Cardiac muscle cell (in vitro differentiated cells and primary cell): ENCODE data around the gene MEGF8. TPM values are rescaled to one million over a fixed set of nuclear protein-coding genes. Genes with fewer than 3 reads are reported as not detected.
A peak's percentile ranks its signal among the peaks of the same experiment; 100 is the strongest.

ENCODE experiments used
- DNase-seq, 2 donors: peaks; one replicate each; pipeline versions ENCODE4 v3.0.0 to v3.0.0-alpha.2; 2010 to 2017; ENCODE audit warnings: low read depth in 1 of 2, low spot score in 1 of 2
- H3K27ac ChIP-seq: fragments of 200-600 bp; sonication (generic); 2 replicates; pipeline ENCODE4 v1.5.1; 2016
- H3K27me3 ChIP-seq: fragments of 200-600 bp; sonication (generic); 2 replicates; pipeline ENCODE4 v1.6.0; 2016; ENCODE audit warnings: control low read depth
- H3K36me3 ChIP-seq: fragments of 200-600 bp; sonication (generic); 2 replicates; pipeline ENCODE4 v1.5.1; 2016; ENCODE audit warnings: control low read depth
- H3K4me1 ChIP-seq: fragments of 200-600 bp; sonication (generic); 2 replicates; pipeline ENCODE4 v1.8.1; 2017; ENCODE audit warnings: low read depth, mild to moderate bottlenecking, mixed run types
- H3K4me3 ChIP-seq: fragments of 200-600 bp; sonication (generic); 2 replicates; pipeline ENCODE4 v1.5.1; 2016; ENCODE audit warnings: mild to moderate bottlenecking
- H3K9me3 ChIP-seq: fragments of 200-600 bp; sonication (generic); 2 replicates; pipeline ENCODE4 v1.5.1; 2017; ENCODE audit warnings: low read depth, mild to moderate bottlenecking, control low read depth
- polyA plus RNA-seq: library from polyadenylated mRNA; unstranded; fragments of >200 nt; fragmentation: Nextera tagmentation; extraction: Ambion mirVana; gene quantifications from 2 replicates; pipeline ENCODE4 v1.2.1, GENCODE V29; 2016
- total RNA-seq: library from RNA; depleted of rRNA; stranded (reverse); fragments of >200 nt; gene quantifications from 2 replicates; pipeline ENCODE4 v1.2.3, GENCODE V29; 2016
- TF ChIP-seq, protein P1 (sequence below): IDR thresholded peaks from 2 replicates; pipeline ENCODE4 v1.5.1; 2012; ENCODE audit warnings: low read depth, mild to moderate bottlenecking, low read length

Gene MEGF8
- total and polyA plus RNA-seq, 2 experiments from 2014 or later = 23.9 to 102 TPM

GRCh38 chr19:42294471-42295137, 30.8 kb upstream of the MEGF8 start:
- H3K4me1 ChIP-seq = no peaks in the 10 kb centered on the region
- no peak for DNase-seq
- H3K36me3 ChIP-seq = peaks cover 23% of the 10 kb centered on the region
- no peaks in the 10 kb centered on the region for H3K27me3 ChIP-seq
- TF ChIP-seq, protein P1, sequence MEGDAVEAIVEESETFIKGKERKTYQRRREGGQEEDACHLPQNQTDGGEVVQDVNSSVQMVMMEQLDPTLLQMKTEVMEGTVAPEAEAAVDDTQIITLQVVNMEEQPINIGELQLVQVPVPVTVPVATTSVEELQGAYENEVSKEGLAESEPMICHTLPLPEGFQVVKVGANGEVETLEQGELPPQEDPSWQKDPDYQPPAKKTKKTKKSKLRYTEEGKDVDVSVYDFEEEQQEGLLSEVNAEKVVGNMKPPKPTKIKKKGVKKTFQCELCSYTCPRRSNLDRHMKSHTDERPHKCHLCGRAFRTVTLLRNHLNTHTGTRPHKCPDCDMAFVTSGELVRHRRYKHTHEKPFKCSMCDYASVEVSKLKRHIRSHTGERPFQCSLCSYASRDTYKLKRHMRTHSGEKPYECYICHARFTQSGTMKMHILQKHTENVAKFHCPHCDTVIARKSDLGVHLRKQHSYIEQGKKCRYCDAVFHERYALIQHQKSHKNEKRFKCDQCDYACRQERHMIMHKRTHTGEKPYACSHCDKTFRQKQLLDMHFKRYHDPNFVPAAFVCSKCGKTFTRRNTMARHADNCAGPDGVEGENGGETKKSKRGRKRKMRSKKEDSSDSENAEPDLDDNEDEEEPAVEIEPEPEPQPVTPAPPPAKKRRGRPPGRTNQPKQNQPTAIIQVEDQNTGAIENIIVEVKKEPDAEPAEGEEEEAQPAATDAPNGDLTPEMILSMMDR = no peak
- no peak overlapping the region for H3K4me3 ChIP-seq
- peak overlapping the region; percentile 60 for H3K27ac ChIP-seq
- no peaks in the 10 kb centered on the region for H3K9me3 ChIP-seq

DNA sequence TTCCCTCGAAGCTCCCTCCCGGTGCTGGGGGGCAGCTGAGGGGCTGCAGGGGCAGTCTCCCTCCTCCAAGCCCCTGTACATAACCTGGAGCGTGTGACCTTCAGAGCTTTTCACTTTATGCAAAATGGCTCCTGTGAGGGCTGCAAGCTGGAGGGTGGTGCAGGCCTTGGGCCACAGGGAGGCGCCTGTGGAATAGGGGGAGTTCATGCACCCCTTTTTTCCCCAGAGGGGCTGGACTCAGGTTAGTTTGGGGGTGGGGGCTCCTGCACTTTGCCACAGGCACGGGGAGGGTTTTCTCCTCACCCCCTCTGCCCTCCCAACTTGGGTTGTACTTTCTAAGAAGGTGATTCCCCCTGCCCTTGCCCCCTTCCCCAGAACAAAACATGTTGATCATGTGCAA, 30.1 kb upstream of the MEGF8 start:
- H3K4me3 ChIP-seq = no peak overlapping the region
- H3K27ac ChIP-seq = peak overlapping the region; percentile 60
- no peaks in the 10 kb centered on the region for H3K9me3 ChIP-seq
- no peak for DNase-seq
- H3K27me3 ChIP-seq = no peaks in the 10 kb centered on the region
- TF ChIP-seq, protein P1 = no peak
- peaks cover 16% of the 10 kb centered on the region for H3K36me3 ChIP-seq
- H3K4me1 ChIP-seq = no peaks in the 10 kb centered on the region

GRCh38 chr19:42295831-42296525, 29.5 kb upstream of the MEGF8 start:
- peak overlapping the region; percentile 60 for H3K27ac ChIP-seq
- no peaks in the 10 kb centered on the region for H3K9me3 ChIP-seq
- TF ChIP-seq, protein P1 = peak; percentile 98
- no peaks in the 10 kb centered on the region for H3K4me1 ChIP-seq
- H3K36me3 ChIP-seq = peaks cover 11% of the 10 kb centered on the region
- DNase-seq = peak; percentile 65 to 79
- no peak overlapping the region for H3K4me3 ChIP-seq
- H3K27me3 ChIP-seq = no peaks in the 10 kb centered on the region

DNA sequence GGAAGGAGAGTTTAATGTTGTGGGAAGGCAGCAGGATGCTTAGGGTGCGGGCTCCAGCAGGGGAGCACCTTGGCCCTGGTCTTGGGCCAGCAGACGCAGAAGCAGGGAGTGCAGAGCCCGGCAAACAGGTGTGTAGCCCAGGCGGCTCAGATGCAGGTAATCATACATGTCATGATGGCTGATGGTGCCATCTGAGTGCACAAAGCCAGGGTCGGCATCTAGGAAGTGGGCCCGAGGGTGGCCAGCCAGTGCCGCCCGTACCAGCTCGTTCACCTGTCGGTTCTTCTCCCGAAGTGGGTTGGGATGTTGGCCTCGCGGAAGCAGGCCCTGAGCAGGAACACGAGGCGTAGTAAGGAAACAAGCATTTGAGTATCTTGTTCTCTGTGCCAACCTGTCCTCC, 28.4 kb upstream of the MEGF8 start:
- no peaks in the 10 kb centered on the region for H3K9me3 ChIP-seq
- peaks cover 7% of the 10 kb centered on the region for H3K36me3 ChIP-seq
- H3K27ac ChIP-seq = peak overlapping the region; percentile 40
- TF ChIP-seq, protein P1 = no peak
- no peak overlapping the region for H3K4me3 ChIP-seq
- H3K27me3 ChIP-seq = no peaks in the 10 kb centered on the region
- no peak for DNase-seq
- H3K4me1 ChIP-seq = no peaks in the 10 kb centered on the region

DNA sequence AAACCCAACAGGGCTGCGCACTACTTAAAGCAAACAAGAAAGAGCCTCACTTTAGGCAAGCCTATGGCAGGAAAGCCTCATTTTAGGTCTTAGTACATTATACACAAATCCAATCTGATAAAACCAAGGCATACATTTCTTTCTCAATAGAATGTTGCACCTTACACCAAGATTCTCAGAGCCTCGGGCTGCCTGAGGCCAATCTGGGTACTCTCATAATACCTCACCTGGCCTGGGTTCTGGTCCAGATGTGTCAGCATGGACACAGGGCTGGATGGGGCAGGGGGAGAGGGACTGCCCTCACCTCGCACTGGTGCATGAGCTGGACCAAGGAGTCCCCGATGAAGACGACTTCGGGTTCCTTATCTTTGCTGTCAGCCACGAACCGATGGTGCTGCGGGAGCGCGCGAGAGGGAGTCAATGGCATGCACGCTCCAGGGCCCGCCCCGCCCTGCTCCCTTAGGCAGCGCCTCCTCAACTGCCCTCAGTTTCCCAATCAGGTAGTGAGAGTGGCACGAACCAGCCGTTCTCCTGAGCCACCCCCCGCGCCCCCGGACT, 23.7 kb upstream of the MEGF8 start, which contains the start of gene PRR19:
TSS of gene PRR19 (plus strand) at position 487 of the 558 bp plus-strand sequence. CDS start 7,453 bp downstream, outside the sequence.
- Histone ChIP-seq H3K27ac (peak within 1 kb of the TSS; percentile 57), H3K9me3 (no peaks in the 10 kb centered on the region), H3K4me3 (peak within 1 kb of the TSS; percentile 50), H3K36me3 (no peaks in the 10 kb centered on the region), H3K4me1 (no peaks in the 10 kb centered on the region), H3K27me3 (no peaks in the 10 kb centered on the region)
- no peak for DNase-seq
- TF ChIP-seq, protein P1 = no peak
